PC-3 (cell line): Measurements from ENCODE around the gene FER1L5. TPM values are rescaled to one million over a fixed set of nuclear protein-coding genes. Genes with fewer than 3 reads are reported as not detected.

ENCODE experiments used
- ATAC-seq: fragments of 200-7000 bp; cut with Tn5 transposase; 2 replicates; pipeline ENCODE4 v1.9.1; 2020; ENCODE audit warnings: mild to moderate bottlenecking, moderate library complexity
- BruUV-seq: library from RNA; stranded (reverse); fragments of 400-500 nt; replicated peaks from 2 replicates; lab custom pipeline; 2021; lab: Mats Ljungman, UMichigan
- CTCF ChIA-PET: fragments of 300-600 bp; sonication (Branson Sonifier 250); formaldehyde crosslinking; loops from one replicate; lab custom pipeline; 2022; ENCODE audit warnings: antibody characterized with exemption; lab: Charles Lee
- POLR2A ChIA-PET: fragments of 300-600 bp; sonication (Branson Sonifier 250); formaldehyde crosslinking; loops from one replicate; lab custom pipeline; 2022; ENCODE audit warnings: antibody characterized with exemption; ENCODE audit not compliant: unreplicated experiment; lab: Charles Lee
- DNase-seq: peaks from one replicate; pipeline ENCODE4 v3.0.0-alpha.2; 2015
- H2AFZ ChIP-seq: fragments of 300-600 bp; sonication (generic); 2 replicates; pipeline ENCODE4 v1.6.0; 2016; ENCODE audit warnings: antibody characterized with exemption, low read length
- H3F3A ChIP-seq: fragments of 300-600 bp; sonication (generic); one replicate; pipeline ENCODE4 v1.6.0; 2017; ENCODE audit warnings: antibody characterized with exemption, low read length, control low read depth, mild to moderate bottlenecking; ENCODE audit not compliant: unreplicated experiment
- H3K27ac ChIP-seq: fragments of 300-600 bp; sonication (generic); 2 replicates; pipeline ENCODE4 v1.5.1; 2016; ENCODE audit warnings: mild to moderate bottlenecking, low read length
- H3K27me3 ChIP-seq: fragments of 300-600 bp; sonication (generic); 2 replicates; pipeline ENCODE4 v1.6.1; 2016; ENCODE audit warnings: low read length, mixed read lengths
- H3K36me3 ChIP-seq: fragments of 300-600 bp; sonication (generic); 2 replicates; pipeline ENCODE4 v1.6.1; 2016; ENCODE audit warnings: low read depth, mixed run types, low read length, mixed read lengths
- H3K4me1 ChIP-seq: fragments of 300-600 bp; sonication (generic); 2 replicates; pipeline ENCODE4 v1.5.1; 2016; ENCODE audit warnings: low read length; ENCODE audit not compliant: insufficient read depth
- H3K4me2 ChIP-seq: fragments of 300-600 bp; sonication (generic); 2 replicates; pipeline ENCODE4 v1.6.0; 2016; ENCODE audit warnings: low read length
- H3K4me3 ChIP-seq: fragments of 300-600 bp; sonication (generic); 2 replicates; pipeline ENCODE4 v1.5.1; 2016; ENCODE audit warnings: mild to moderate bottlenecking, low read length, mixed read lengths
- H3K79me2 ChIP-seq: fragments of 300-600 bp; sonication (generic); 2 replicates; pipeline ENCODE4 v1.6.1; 2017; ENCODE audit warnings: low read length, mixed read lengths
- H3K9ac ChIP-seq: fragments of 300-600 bp; sonication (generic); 2 replicates; pipeline ENCODE4 v1.6.0; 2016; ENCODE audit warnings: mild to moderate bottlenecking, low read length
- H3K9me2 ChIP-seq: fragments of 300-600 bp; sonication (generic); replicated peaks from 2 replicates; pipeline ENCODE4 v1.6.1; 2016; ENCODE audit warnings: mixed run types, low read length, mixed read lengths
- H3K9me3 ChIP-seq: fragments of 300-600 bp; sonication (generic); 2 replicates; pipeline ENCODE4 v1.6.1; 2016; ENCODE audit warnings: low read length, mixed read lengths
- H4K20me1 ChIP-seq: fragments of 300-600 bp; sonication (generic); 2 replicates; pipeline ENCODE4 v1.6.1; 2016; ENCODE audit warnings: low read length, mixed read lengths
- EZH2 ChIP-seq: fragments of 300-600 bp; sonication (generic); IDR thresholded peaks from one replicate; pipeline ENCODE4 v1.6.1; 2017; ENCODE audit warnings: antibody characterized with exemption, mild to moderate bottlenecking, low read length; ENCODE audit not compliant: unreplicated experiment
- EZH2phosphoT487 ChIP-seq: fragments of 300-600 bp; sonication (generic); IDR thresholded peaks from 2 replicates; pipeline ENCODE4 v1.6.1; 2018; ENCODE audit warnings: mild to moderate bottlenecking, antibody characterized with exemption, low read length, borderline replicate concordance
- intact Hi-C: fragments of 100-400 bp; cut with micrococcal nuclease; formaldehyde crosslinking; loops from 2 replicates; pipeline ENCODE4 v1.9.0; 2023
- total RNA-seq: library from RNA; depleted of rRNA; stranded (reverse); fragments of >200 nt; gene quantifications from 2 replicates; pipeline ENCODE4 v1.2.3, GENCODE V29; 2014
- TF ChIP-seq, protein P1 (sequence below): fragments of 300-600 bp; sonication (generic); conservative IDR thresholded peaks from 2 replicates; pipeline ENCODE4 v1.5.1; 2017; ENCODE audit warnings: antibody characterized with exemption, low read depth, mild to moderate bottlenecking, low read length

FER1L5 gene
- total RNA-seq, 1 experiment from 2014 or later: not detected

DNA sequence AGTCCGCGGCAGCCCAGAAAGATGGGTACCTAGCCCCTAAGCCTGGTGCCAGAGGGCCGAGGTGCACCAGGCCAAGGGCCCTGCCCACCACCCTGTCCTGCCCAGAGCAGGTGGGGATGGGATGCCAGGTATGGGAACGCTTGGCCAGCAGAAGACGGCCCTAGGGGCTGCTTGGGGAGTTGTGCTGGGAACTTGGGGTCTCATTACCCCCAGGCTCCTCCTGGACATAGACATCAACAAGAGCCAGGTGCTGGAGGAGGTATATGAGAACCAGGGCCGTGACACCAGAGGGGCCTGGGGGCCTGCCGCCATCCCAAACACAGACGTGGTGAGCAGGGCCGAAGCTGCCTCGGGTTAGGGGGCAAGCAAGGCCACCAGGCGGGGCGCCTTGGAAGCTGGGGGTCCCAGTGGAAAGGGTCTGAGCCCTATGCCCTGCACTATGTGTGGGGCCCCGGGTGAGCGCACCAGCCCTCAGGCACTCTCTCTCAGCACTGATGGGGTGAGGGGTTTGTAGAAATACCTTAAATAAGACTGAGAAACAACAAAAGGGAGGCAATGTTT, 46.9 kb downstream of the FER1L5 start:
- Histone ChIP-seq H3K9me3 (no peaks in the 10 kb centered on the region), H3K27ac (no peak overlapping the region), H3K9me2 (no peaks in the 10 kb centered on the region), H3K4me2 (no peak overlapping the region), H3K79me2 (no peaks in the 10 kb centered on the region), H2AFZ (no peak overlapping the region), H4K20me1 (no peaks in the 10 kb centered on the region), H3K4me1 (no peaks in the 10 kb centered on the region), H3F3A (no peaks in the 10 kb centered on the region), H3K4me3 (no peak overlapping the region), H3K9ac (no peak overlapping the region), H3K27me3 (no peaks in the 10 kb centered on the region), H3K36me3 (no peaks in the 10 kb centered on the region)
- POLR2A ChIA-PET: no interaction called here
- DNase-seq (no peak), ATAC-seq (no peak)
- no TSS peak for BruUV-seq
- CTCF ChIA-PET: no interaction called here
- TF ChIP-seq EZH2phosphoT487 (no peak), EZH2 (no peak)
- TF ChIP-seq, protein P1, sequence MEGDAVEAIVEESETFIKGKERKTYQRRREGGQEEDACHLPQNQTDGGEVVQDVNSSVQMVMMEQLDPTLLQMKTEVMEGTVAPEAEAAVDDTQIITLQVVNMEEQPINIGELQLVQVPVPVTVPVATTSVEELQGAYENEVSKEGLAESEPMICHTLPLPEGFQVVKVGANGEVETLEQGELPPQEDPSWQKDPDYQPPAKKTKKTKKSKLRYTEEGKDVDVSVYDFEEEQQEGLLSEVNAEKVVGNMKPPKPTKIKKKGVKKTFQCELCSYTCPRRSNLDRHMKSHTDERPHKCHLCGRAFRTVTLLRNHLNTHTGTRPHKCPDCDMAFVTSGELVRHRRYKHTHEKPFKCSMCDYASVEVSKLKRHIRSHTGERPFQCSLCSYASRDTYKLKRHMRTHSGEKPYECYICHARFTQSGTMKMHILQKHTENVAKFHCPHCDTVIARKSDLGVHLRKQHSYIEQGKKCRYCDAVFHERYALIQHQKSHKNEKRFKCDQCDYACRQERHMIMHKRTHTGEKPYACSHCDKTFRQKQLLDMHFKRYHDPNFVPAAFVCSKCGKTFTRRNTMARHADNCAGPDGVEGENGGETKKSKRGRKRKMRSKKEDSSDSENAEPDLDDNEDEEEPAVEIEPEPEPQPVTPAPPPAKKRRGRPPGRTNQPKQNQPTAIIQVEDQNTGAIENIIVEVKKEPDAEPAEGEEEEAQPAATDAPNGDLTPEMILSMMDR: no peak
- intact Hi-C loops: no loop called here

- no peaks in the 10 kb centered on the region for H3K79me2 ChIP-seq
- no peaks in the 10 kb centered on the region for H3K27me3 ChIP-seq
- BruUV-seq: no TSS peak
- no peaks in the 10 kb centered on the region for H4K20me1 ChIP-seq
- H3K4me2 ChIP-seq: no peak overlapping the region
- no peak overlapping the region for H3K9ac ChIP-seq
- H3F3A ChIP-seq: no peaks in the 10 kb centered on the region
- no peak overlapping the region for H3K4me3 ChIP-seq
- no peak overlapping the region for H3K27ac ChIP-seq
- CTCF ChIA-PET: no interaction called here
- no peak overlapping the region for H2AFZ ChIP-seq
- ATAC-seq: no peak
- intact Hi-C loops: no loop called here
- no peaks in the 10 kb centered on the region for H3K9me2 ChIP-seq
- H3K36me3 ChIP-seq: no peaks in the 10 kb centered on the region
- POLR2A ChIA-PET: no interaction called here
- no peak for DNase-seq
- TF ChIP-seq EZH2 (no peak), EZH2phosphoT487 (no peak)
- TF ChIP-seq, protein P1: no peak
- H3K9me3 ChIP-seq: no peaks in the 10 kb centered on the region
- H3K4me1 ChIP-seq: no peaks in the 10 kb centered on the region
Observed at GRCh38 chr2:96690306-96691021, 47.9 kb downstream of the FER1L5 start.

DNA sequence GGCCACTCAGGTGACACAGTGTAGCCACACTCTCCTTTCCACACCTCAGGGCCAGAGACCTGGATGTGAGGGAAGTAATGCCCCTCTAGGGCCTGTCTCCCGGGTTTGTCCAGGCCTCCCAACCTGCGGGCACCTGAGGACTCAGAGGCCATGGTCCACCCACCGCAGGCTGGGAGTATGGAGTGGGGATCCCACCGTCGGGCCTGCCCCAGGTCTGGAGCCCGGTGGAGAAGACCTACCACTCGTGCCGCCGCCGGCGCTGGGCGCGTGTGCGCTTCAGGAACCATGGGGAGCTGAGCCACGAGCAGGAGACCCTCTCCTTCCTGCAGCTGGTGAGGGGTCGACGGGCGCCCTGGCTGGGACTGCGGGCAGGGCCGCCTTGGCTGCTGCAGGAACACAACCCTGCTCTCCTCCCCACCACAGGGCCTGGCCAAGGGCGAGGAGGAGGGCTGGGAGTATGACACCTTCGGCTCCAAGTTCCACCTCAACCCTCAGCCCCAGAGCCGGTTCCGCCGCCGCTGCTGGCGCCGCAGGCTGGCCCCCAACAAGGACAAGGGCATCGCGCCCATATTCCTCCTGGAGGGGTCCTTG, 48.6 kb downstream of the FER1L5 start:
- no peak overlapping the region for H2AFZ ChIP-seq
- no TSS peak for BruUV-seq
- no peak for TF ChIP-seq EZH2phosphoT487
- TF ChIP-seq EZH2: no peak
- TF ChIP-seq, protein P1: no peak
- H3K4me2 ChIP-seq: no peak overlapping the region
- H3K27ac ChIP-seq: no peak overlapping the region
- no peaks in the 10 kb centered on the region for H3K9me3 ChIP-seq
- no peak overlapping the region for H3K4me3 ChIP-seq
- no peaks in the 10 kb centered on the region for H3K79me2 ChIP-seq
- H3K36me3 ChIP-seq: no peaks in the 10 kb centered on the region
- no peaks in the 10 kb centered on the region for H3K9me2 ChIP-seq
- no peak overlapping the region for H3K9ac ChIP-seq
- ATAC-seq: no peak
- POLR2A ChIA-PET: no interaction called here
- no peaks in the 10 kb centered on the region for H4K20me1 ChIP-seq
- CTCF ChIA-PET: no interaction called here
- no peaks in the 10 kb centered on the region for H3K4me1 ChIP-seq
- no peaks in the 10 kb centered on the region for H3F3A ChIP-seq
- H3K27me3 ChIP-seq: no peaks in the 10 kb centered on the region
- intact Hi-C loops: no loop called here
- no peak for DNase-seq
